ENCODE measurements around the gene TAF10. TPM values are rescaled to one million over a fixed set of nuclear protein-coding genes. Genes with fewer than 3 reads are reported as not detected.

Gene TAF10
- total RNA-seq, 1 donor from 2014 or later: 124 TPM

GRCh38 chr11:6601041-6601461 is 11.0 kb downstream of the TAF10 start:
- peaks cover 19% of the 10 kb centered on the region for H3K4me1 Mint-ChIP-seq (ENCODE audit: low read depth, unreplicated experiment)
- no peaks in the 10 kb centered on the region for H3K36me3 Mint-ChIP-seq (ENCODE audit: unreplicated experiment)
- H3K4me3 Mint-ChIP-seq (ENCODE audit: unreplicated experiment): no peak overlapping the region
- TF ChIP-seq CTCF (IDR thresholded peaks at IDR 0.05; ENCODE audit: partially characterized antibody, unreplicated experiment): no peak
- H3K9me3 Mint-ChIP-seq (ENCODE audit: unreplicated experiment): peaks cover 3% of the 10 kb centered on the region
- DNase-seq: no peak
- no peak overlapping the region for H3K27ac Mint-ChIP-seq (ENCODE audit: unreplicated experiment)
- H3K27me3 Mint-ChIP-seq (ENCODE audit: unreplicated experiment): peaks cover 4% of the 10 kb centered on the region

DNA sequence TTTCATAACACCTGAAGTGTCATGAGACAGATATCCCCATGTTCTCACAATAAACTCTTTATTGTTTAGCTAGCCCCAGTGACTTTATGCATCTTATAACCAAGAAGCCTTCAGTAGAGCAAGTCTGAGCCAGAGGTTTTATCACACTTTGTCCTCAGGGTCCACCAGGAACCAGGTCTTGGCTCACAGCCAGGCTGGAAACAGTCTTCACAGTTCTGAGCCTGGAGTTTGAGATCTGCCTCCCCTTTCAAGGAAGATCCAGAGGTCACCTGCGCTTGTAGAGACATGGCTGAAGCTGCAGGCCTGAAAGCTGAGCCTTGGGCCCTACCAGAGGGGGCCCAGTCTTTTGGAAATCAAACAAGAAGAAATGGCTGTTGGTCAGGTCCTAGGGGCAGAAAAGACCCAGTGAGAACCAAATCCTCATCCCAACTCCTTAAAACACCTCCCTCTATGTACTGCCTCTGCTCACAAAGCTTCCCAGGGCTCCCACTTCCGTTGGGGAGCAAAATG is 12.1 kb downstream of the TAF10 start:
- Mint-ChIP-seq H3K9me3 (ENCODE audit: unreplicated experiment) (peaks cover 2% of the 10 kb centered on the region), H3K4me3 (ENCODE audit: unreplicated experiment) (no peak overlapping the region), H3K36me3 (ENCODE audit: unreplicated experiment) (no peaks in the 10 kb centered on the region), H3K4me1 (ENCODE audit: low read depth, unreplicated experiment) (peaks cover 21% of the 10 kb centered on the region), H3K27ac (ENCODE audit: unreplicated experiment) (no peak overlapping the region), H3K27me3 (ENCODE audit: unreplicated experiment) (peaks cover 2% of the 10 kb centered on the region)
- TF ChIP-seq CTCF (IDR thresholded peaks at IDR 0.05; ENCODE audit: partially characterized antibody, unreplicated experiment): no peak
- DNase-seq: no peak

- no peak for DNase-seq
- Mint-ChIP-seq H3K36me3 (ENCODE audit: unreplicated experiment) (no peaks in the 10 kb centered on the region), H3K27ac (ENCODE audit: unreplicated experiment) (no peak overlapping the region), H3K4me3 (ENCODE audit: unreplicated experiment) (no peak overlapping the region), H3K9me3 (ENCODE audit: unreplicated experiment) (peaks cover 2% of the 10 kb centered on the region), H3K4me1 (ENCODE audit: low read depth, unreplicated experiment) (peaks cover 21% of the 10 kb centered on the region), H3K27me3 (ENCODE audit: unreplicated experiment) (peaks cover 2% of the 10 kb centered on the region)
- no peak for TF ChIP-seq CTCF (IDR thresholded peaks at IDR 0.05; ENCODE audit: partially characterized antibody, unreplicated experiment)
Measured at GRCh38 chr11:6599449-6599848, 12.6 kb downstream of the TAF10 start.

DNA sequence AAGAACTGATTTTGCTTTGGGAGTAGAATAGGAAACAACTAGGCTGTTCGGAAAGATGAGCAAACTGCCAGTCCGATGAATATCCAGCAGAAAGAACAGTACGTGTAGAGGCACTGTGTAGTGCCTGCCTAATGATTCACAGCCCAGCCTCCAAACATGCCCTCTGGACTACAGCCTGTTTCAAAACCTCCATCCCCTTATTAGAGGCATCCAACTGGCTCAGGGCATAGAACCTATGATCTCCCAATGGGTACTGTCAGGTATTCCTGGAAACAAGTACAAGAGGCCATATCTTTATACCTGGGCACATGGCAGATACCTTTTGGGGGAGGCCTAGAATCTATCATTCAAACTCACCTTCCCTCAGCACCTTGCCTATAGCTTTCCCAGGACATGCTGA is 13.5 kb downstream of the TAF10 start:
- Mint-ChIP-seq H3K9me3 (ENCODE audit: unreplicated experiment) (peaks cover 2% of the 10 kb centered on the region), H3K36me3 (ENCODE audit: unreplicated experiment) (no peaks in the 10 kb centered on the region), H3K4me3 (ENCODE audit: unreplicated experiment) (no peak overlapping the region), H3K27ac (ENCODE audit: unreplicated experiment) (no peak overlapping the region), H3K27me3 (ENCODE audit: unreplicated experiment) (peaks cover 2% of the 10 kb centered on the region), H3K4me1 (ENCODE audit: low read depth, unreplicated experiment) (peaks cover 24% of the 10 kb centered on the region)
- no peak for TF ChIP-seq CTCF (IDR thresholded peaks at IDR 0.05; ENCODE audit: partially characterized antibody, unreplicated experiment)
- no peak for DNase-seq

GRCh38 chr11:6596239-6596877 is 15.7 kb downstream of the TAF10 start:
- Mint-ChIP-seq H3K27ac (ENCODE audit: unreplicated experiment) (peak overlapping the region; percentile 85), H3K4me3 (ENCODE audit: unreplicated experiment) (peak overlapping the region; percentile 40), H3K4me1 (ENCODE audit: low read depth, unreplicated experiment) (peaks cover 20% of the 10 kb centered on the region), H3K36me3 (ENCODE audit: unreplicated experiment) (no peaks in the 10 kb centered on the region), H3K9me3 (ENCODE audit: unreplicated experiment) (peaks cover under 1% of the 10 kb centered on the region), H3K27me3 (ENCODE audit: unreplicated experiment) (peaks cover 2% of the 10 kb centered on the region)
- no peak for TF ChIP-seq CTCF (IDR thresholded peaks at IDR 0.05; ENCODE audit: partially characterized antibody, unreplicated experiment)
- no peak for DNase-seq

Data from glutamatergic neuron (in vitro differentiated cells).